ENCODE data around the gene PPP1R3E.

The PPP1R3E gene

GRCh38 chr14:23316300-23316699 lies 13.6 kb upstream of the PPP1R3E start:
- no peak for TF ChIP-seq CTCF (IDR thresholded peaks at IDR 0.05)

GRCh38 chr14:23310546-23310945 lies 7.9 kb upstream of the PPP1R3E start:
- no peak for TF ChIP-seq CTCF (IDR thresholded peaks at IDR 0.05)

- no peak for TF ChIP-seq CTCF (IDR thresholded peaks at IDR 0.05)
These were observed 6.2 kb upstream of the PPP1R3E start for GRCh38 chr14:23308721-23309445.

- no peak for TF ChIP-seq CTCF (IDR thresholded peaks at IDR 0.05)
These were observed 5.3 kb upstream of the PPP1R3E start for GRCh38 chr14:23307687-23308644.

GRCh38 chr14:23307146-23307530 lies 4.5 kb upstream of the PPP1R3E start:
- no peak for TF ChIP-seq CTCF (IDR thresholded peaks at IDR 0.05)

GRCh38 chr14:23306412-23307145 lies 3.9 kb upstream of the PPP1R3E start, which contains the start of gene BCL2L2:
Gene BCL2L2 (plus strand): TSS chr14:23306833. CDS start chr14:23307768, 935 bp downstream.
- TF ChIP-seq CTCF (IDR thresholded peaks at IDR 0.05): no peak

GRCh38 chr14:23301969-23302289 lies 730 bp downstream of the PPP1R3E start:
- TF ChIP-seq CTCF (IDR thresholded peaks at IDR 0.05): no peak
